IPS-15b (cell line): ENCODE data around the gene PTGFRN.

ENCODE experiments used
- H3K27me3 ChIP-seq: one replicate; pipeline ENCODE4 v1.6.1; 2013; ENCODE audit warnings: low read length; ENCODE audit not compliant: control insufficient read depth, insufficient read depth
- H3K36me3 ChIP-seq: one replicate; pipeline ENCODE4 v1.6.1; 2013; ENCODE audit warnings: low read length; ENCODE audit not compliant: control insufficient read depth, insufficient read depth
- H3K4me1 ChIP-seq: one replicate; pipeline ENCODE4 v1.6.1; 2013; ENCODE audit warnings: mild to moderate bottlenecking, low read length; ENCODE audit not compliant: control insufficient read depth, insufficient read depth
- H3K4me3 ChIP-seq: one replicate; pipeline ENCODE4 v1.5.1; 2013; ENCODE audit warnings: low read depth, low read length
- H3K9ac ChIP-seq: one replicate; pipeline ENCODE4 v1.6.1; 2013; ENCODE audit warnings: low read depth, mild to moderate bottlenecking, low read length
- H3K9me3 ChIP-seq: one replicate; pipeline ENCODE4 v1.6.1; 2013; ENCODE audit warnings: mild to moderate bottlenecking, low read length; ENCODE audit not compliant: control insufficient read depth, insufficient read depth

PTGFRN gene

DNA sequence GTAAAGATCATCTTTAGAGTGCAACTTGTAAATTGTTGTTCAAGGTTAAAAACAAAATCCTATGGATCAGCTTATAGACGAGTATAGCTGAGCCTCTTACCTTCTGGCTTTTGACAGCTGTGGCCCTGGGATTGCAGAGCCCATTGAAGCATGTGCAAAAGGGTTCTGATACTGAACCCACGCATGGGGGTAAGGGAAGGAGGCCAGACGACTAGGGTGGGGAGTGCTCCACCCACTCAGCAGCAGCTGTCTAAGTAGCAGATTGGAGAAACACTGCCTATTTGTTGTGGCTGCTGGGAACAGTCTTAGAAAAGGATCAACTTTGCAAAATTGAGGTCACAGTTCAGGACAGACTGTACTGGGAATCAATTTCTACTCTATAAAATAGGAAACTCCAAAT, 107.9 kb downstream of the PTGFRN start:
- Histone ChIP-seq H3K4me3 (no peak overlapping the region), H3K27me3 (no peaks in the 10 kb centered on the region)

GRCh38 chr1:117020526-117021156, 110.9 kb downstream of the PTGFRN start:
- Histone ChIP-seq H3K4me1 (no peaks in the 10 kb centered on the region), H3K4me3 (no peak overlapping the region), H3K27me3 (no peaks in the 10 kb centered on the region), H3K36me3 (no peaks in the 10 kb centered on the region), H3K9ac (no peak overlapping the region), H3K9me3 (no peaks in the 10 kb centered on the region)

More for the DNA sequence above, 107.9 kb downstream of the PTGFRN start:
- no peaks in the 10 kb centered on the region for H3K4me1 ChIP-seq
- H3K9me3 ChIP-seq, result no peaks in the 10 kb centered on the region
- H3K9ac ChIP-seq, result no peak overlapping the region
- no peaks in the 10 kb centered on the region for H3K36me3 ChIP-seq

DNA sequence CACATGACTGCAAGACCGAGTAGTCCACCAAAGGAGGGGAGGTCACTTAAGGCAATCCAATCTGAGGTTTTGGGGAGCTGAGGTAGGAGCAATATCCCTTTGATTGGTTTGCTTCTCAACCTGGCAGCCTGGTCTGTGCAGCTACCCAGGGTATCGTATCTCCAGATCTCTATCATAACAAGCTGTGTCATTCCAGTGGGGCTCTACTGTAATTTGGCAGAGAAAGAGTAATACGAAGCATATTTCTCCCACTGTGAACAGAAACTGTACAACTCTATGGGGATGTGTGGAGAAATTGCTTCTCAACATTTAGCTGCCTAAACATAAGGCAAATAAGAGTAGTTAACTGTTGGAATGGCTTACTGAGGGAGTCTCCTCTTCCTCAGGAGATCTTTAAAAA, 112.4 kb downstream of the PTGFRN start:
- no peak overlapping the region for H3K4me3 ChIP-seq
- no peaks in the 10 kb centered on the region for H3K36me3 ChIP-seq
- no peak overlapping the region for H3K9ac ChIP-seq
- no peaks in the 10 kb centered on the region for H3K27me3 ChIP-seq
- H3K4me1 ChIP-seq, result no peaks in the 10 kb centered on the region
- no peaks in the 10 kb centered on the region for H3K9me3 ChIP-seq

DNA sequence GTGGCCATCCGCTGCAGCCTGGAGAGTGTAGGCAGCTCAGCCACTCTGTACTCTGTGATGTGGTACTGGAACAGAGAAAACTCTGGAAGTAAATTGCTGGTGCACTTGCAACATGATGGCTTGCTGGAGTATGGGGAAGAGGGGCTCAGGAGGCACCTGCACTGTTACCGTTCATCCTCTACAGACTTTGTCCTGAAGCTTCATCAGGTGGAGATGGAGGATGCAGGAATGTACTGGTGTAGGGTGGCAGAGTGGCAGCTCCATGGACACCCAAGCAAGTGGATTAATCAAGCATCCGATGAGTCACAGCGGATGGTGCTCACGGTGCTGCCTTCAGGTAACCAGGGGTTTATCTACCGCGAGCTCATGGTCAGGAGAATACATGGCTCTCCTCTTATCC, 115.9 kb downstream of the PTGFRN start:
- Histone ChIP-seq H3K36me3 (no peaks in the 10 kb centered on the region), H3K27me3 (no peaks in the 10 kb centered on the region), H3K9ac (no peak overlapping the region), H3K9me3 (no peaks in the 10 kb centered on the region), H3K4me3 (no peak overlapping the region), H3K4me1 (no peaks in the 10 kb centered on the region)

- H3K4me1 ChIP-seq, result no peaks in the 10 kb centered on the region
- no peak overlapping the region for H3K9ac ChIP-seq
- H3K36me3 ChIP-seq, result no peaks in the 10 kb centered on the region
- no peaks in the 10 kb centered on the region for H3K27me3 ChIP-seq
- no peaks in the 10 kb centered on the region for H3K9me3 ChIP-seq
- H3K4me3 ChIP-seq, result no peak overlapping the region
Observed at GRCh38 chr1:117026361-117026760, 116.6 kb downstream of the PTGFRN start.

DNA sequence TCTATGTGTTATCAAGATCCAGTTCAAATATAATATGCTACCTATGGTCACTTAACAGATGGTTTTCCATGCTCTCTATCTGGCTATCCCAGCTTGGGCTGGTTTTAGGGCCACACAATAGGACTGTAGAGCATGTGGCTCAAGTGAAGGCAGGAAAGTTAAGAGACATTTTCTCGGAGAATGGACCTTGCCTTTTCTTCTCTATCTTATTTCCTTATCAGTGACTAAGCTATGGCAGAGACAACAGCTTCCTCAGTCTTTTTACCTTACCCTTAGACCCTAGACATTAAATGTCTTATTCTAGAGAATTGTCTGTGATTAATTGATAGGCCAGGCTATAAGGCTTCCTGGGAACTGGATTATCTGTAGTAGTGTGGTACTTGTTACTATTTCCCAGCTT, 120.0 kb downstream of the PTGFRN start:
- H3K9me3 ChIP-seq, result no peaks in the 10 kb centered on the region
- no peak overlapping the region for H3K4me3 ChIP-seq
- no peaks in the 10 kb centered on the region for H3K36me3 ChIP-seq
- no peaks in the 10 kb centered on the region for H3K27me3 ChIP-seq
- no peaks in the 10 kb centered on the region for H3K4me1 ChIP-seq
- H3K9ac ChIP-seq, result no peak overlapping the region

DNA sequence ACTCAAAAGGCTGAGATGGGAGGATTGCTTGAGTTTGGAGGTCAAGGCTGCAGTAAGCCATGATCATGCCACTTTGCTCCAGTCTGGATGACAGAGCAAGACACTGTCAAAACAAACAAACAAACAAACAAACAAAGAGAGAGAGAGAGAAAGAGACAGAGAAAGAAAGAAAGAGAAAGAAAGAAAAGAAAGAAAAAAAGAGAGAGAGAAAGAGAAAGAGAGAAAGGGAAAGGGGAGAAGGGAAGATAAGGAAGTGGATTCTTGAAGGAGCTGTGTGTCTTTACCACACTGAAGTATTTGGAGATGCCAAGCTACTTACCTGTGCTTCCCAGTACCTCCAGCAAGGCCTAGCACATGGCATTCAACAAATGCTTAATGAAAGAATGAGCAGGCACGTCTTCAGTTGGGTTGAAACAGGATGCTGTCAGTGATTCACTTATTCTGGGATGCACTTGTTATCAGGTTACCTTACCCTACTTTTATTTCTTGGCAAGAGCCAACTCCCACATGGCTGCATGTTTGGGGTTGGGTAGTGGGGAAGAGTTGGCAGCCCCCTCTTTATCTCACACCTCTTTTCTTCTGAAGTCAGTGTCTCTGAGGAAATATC, 120.7 kb downstream of the PTGFRN start:
- Histone ChIP-seq H3K36me3 (no peaks in the 10 kb centered on the region), H3K4me1 (peaks cover 2% of the 10 kb centered on the region), H3K9me3 (no peaks in the 10 kb centered on the region), H3K4me3 (no peak overlapping the region), H3K9ac (no peak overlapping the region), H3K27me3 (no peaks in the 10 kb centered on the region)

DNA sequence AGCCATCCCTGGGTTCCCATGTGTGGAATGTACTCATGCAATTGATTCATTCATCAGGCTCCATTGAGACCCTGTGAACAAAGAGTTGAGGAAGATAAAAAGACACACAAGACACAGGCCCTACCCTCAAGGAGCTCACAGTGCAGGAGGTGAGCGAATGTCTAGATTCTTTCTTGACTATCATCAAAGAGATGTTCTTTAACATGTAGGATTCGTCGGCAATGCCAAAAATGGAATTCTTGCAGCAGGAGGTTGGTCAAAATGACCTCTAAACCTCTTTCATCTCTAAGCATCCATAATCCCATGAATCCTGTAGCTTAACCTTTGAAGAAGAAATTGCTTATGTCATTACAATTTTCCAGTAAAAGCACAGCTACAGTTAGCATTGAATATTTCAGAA, 122.5 kb downstream of the PTGFRN start:
- Histone ChIP-seq H3K4me3 (no peak overlapping the region), H3K9ac (no peak overlapping the region), H3K4me1 (peaks cover 5% of the 10 kb centered on the region), H3K27me3 (no peaks in the 10 kb centered on the region), H3K9me3 (no peaks in the 10 kb centered on the region), H3K36me3 (no peaks in the 10 kb centered on the region)

GRCh38 chr1:117032681-117033539, 123.2 kb downstream of the PTGFRN start:
- Histone ChIP-seq H3K36me3 (no peaks in the 10 kb centered on the region), H3K9ac (no peak overlapping the region)

DNA sequence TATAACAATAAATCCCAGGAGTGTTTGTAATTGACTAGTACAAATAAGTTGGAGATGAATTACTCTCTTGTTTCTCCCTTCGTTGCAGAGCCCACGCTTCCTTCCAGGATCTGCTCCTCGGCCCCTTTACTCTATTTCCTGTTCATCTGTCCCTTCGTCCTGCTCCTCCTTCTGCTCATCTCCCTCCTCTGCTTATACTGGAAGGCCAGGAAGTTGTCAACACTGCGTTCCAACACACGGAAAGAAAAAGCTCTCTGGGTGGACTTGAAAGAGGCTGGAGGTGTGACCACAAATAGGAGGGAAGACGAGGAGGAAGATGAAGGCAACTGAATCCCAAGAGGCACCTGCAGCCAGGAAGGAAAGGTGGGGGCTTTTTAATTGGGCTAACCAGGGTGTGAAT, 124.1 kb downstream of the PTGFRN start:
- Histone ChIP-seq H3K36me3 (no peaks in the 10 kb centered on the region), H3K27me3 (no peaks in the 10 kb centered on the region), H3K9me3 (no peaks in the 10 kb centered on the region), H3K4me1 (peaks cover 5% of the 10 kb centered on the region), H3K9ac (no peak overlapping the region), H3K4me3 (no peak overlapping the region)

More at GRCh38 chr1:117032681-117033539, 123.2 kb downstream of the PTGFRN start:
- Histone ChIP-seq H3K9me3 (no peaks in the 10 kb centered on the region), H3K4me3 (no peak overlapping the region), H3K4me1 (peaks cover 5% of the 10 kb centered on the region), H3K27me3 (no peaks in the 10 kb centered on the region)

GRCh38 chr1:117034791-117035290, 125.1 kb downstream of the PTGFRN start:
- H3K4me3 ChIP-seq, result no peak overlapping the region
- H3K9me3 ChIP-seq, result no peaks in the 10 kb centered on the region
- H3K9ac ChIP-seq, result no peak overlapping the region
- no peaks in the 10 kb centered on the region for H3K36me3 ChIP-seq
- peaks cover 5% of the 10 kb centered on the region for H3K4me1 ChIP-seq
- H3K27me3 ChIP-seq, result no peaks in the 10 kb centered on the region
